Measurements from ENCODE around the gene CASTOR2.
"Not testable (repeated sequence)": the region's sequence is repeated elsewhere in the genome, so short reads cannot be mapped to it uniquely, and the experiment has no call there.

The CASTOR2 gene

GRCh38 chr7:74996361-74996760, 31.9 kb downstream of the CASTOR2 start:
- DNase-seq, result not testable (repeated sequence)

GRCh38 chr7:74997811-74998210, 33.3 kb downstream of the CASTOR2 start:
- not testable (repeated sequence) for DNase-seq

DNA sequence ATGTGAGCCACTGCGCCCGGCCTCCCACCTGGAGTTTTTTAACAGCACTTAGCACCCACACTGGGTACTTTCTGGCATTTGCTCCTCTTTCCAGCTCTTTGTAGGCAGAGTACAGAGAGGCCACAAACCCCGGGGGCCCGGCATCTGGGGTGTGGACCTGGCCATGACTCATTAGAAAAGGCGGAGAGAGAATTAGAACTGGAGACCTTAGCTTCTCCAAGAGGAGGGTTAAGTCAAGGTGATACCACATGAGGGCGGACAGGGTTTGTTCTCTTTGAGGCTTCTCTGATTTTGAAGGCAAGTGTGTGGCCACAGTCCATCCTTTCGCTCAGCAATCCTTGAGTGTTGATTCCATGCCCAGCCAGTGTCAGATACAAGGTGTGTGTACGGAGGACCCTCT, 36.9 kb downstream of the CASTOR2 start:
- not testable (repeated sequence) for DNase-seq

DNA sequence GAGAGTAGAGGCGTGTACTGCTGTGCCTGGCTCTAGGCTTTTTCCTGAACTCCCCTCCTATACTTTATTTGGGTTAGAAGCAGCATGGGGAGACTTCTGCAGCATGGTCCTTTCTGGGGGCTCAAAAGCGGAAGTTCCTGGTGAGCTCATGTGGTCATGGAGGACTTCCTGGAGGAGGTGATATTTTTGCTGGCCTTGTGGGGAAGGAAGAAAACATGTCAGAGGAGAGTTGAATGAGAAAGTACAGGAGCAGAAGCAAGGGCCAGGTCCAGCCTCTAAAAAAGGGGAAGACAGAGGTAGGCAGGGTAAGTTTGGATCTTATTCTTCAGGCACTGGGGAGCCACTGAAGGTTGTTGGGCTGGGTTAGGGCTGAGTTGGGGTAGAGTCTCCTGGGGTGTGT, 45.5 kb downstream of the CASTOR2 start:
- no peak for DNase-seq

- DNase-seq, result no peak
Measured at GRCh38 chr7:75017832-75018231, 53.3 kb downstream of the CASTOR2 start.

DNA sequence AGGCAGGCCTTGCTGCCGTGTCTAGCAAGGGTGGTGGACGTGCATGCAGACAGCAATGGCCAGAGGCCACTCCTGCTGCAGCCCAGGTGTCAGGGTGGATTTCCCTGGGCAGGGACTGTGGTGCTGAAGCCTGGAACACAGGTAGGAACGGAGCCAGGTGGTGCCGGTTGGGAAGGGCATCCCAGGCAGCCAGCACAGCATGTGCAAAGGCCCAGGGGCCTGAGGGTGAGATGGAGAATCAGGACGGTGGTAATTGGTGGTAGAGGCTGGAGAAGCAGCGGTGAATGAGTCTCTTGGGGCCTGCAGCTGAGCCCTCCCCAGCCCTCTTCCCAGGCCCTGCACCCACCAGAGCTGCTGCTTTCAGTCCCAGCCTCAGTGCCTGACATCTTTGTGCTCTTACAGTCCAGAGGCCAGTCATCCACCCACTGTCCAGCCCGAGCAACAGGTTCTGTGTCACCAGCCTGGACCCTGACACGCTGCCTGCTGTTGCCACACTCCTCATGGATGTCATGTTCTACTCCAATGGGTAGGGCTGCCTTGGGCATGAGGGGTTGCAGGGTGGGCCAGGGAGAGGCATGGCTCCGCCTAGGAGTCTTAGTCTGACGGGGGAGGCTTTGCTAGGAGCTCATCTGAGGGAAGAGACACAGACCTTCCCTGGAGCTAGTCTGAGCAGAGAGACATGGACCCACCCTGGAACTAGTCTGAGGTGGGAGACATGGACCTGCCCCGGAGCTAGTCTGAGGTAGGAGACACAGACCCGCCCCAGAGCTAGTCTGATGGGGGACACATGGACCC, 54.3 kb downstream of the CASTOR2 start:
- DNase-seq, result no peak

GRCh38 chr7:75019800-75020199, 55.3 kb downstream of the CASTOR2 start:
- no peak for DNase-seq

- DNase-seq, result no peak
Measured at GRCh38 chr7:75024922-75025321, 60.4 kb downstream of the CASTOR2 start.

- no peak for DNase-seq
Measured at GRCh38 chr7:75028299-75028698, 63.8 kb downstream of the CASTOR2 start.

DNA sequence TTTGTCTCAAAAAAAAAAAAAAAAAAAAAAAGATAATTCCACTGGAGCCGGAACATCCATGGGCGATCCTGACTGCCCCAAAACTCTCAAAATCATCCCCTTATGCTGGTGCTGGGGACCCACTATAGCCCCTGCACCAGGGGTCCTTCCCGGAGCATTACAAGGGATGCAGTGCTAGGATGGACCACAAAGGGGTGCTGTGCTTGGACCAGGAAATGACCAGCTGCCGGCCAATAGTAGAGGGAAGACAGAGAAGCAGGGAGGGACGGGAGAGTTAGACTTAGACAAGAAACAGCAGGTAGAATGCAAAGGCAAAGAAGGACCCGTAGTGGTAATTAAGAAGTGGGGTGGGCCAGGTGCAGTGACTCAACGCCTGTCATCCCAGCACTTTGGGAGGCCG, 68.6 kb downstream of the CASTOR2 start:
- no peak for DNase-seq

DNA sequence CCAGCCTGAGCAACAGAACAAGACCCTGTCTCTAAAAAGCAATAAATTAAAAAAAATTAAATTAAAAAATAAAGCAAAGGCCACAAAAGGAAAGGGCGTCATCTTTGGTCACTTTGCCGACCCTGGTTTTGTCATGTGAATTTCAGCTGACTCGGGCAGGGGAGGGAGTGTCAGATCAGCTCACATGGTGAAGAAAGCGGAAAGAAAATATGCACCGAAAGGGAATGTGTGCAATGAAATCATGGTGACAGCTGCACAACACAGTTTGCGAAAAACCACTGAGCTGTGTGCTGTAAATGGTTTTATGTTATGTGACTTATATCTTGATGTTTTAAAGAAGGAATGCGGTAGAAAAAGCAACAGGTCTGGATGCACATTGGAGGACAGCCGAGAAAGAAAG, 69.3 kb downstream of the CASTOR2 start:
- no peak for DNase-seq

DNA sequence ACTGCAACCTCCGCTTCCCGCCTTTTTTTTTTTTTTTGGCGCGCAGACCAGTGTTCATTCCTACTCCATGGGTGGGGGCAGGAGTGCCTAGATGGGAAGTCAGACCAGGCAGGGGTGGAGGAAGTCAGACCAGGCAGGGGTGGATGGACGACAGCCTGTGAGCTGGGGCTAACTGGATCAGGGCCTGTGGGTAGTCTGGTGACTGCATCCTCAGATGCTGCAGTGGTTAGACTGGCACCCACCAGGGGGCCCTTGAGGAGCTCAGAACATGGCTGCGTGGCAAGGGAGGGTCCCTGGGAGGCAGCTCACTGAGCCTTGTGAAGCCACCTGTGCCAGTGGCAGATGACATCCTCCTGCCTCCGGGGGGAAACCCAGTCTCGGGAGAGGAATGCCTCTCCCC, 74.0 kb downstream of the CASTOR2 start:
- no peak for DNase-seq

GRCh38 chr7:75039166-75039565, 74.7 kb downstream of the CASTOR2 start:
- no peak for DNase-seq

GRCh38 chr7:75039709-75040108, 75.2 kb downstream of the CASTOR2 start:
- DNase-seq, result no peak

- no peak for DNase-seq
Measured at GRCh38 chr7:75040512-75040911, 76.0 kb downstream of the CASTOR2 start.

DNA sequence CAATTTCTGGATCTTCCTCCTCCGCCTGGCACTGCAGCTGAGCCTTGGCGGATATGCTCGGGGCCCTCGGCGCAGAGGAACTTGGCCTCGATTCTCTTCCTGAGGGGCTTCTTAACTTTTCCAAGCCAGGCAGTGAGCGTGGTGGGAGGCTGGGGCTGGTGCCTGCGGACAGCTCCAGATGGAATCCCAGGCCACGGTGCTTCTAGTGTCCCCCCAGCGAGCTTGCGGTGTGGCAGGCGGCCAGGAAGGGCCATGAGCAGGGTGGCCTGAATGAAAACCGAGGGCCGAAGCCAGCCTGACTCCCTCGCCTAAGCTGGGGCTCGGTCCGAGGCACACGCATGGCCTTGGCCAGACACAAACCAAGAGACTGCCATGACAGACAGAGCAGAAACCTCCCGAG, 77.8 kb downstream of the CASTOR2 start:
- no peak for DNase-seq

GRCh38 chr7:75042831-75043703, 78.6 kb downstream of the CASTOR2 start:
- no peak for DNase-seq

GRCh38 chr7:75045881-75046280, 81.4 kb downstream of the CASTOR2 start:
- DNase-seq, result no peak

GRCh38 chr7:75048435-75049379, 84.2 kb downstream of the CASTOR2 start:
- DNase-seq, result no peak

- no peak for DNase-seq
Measured at GRCh38 chr7:75049817-75050216, 85.3 kb downstream of the CASTOR2 start.

DNA sequence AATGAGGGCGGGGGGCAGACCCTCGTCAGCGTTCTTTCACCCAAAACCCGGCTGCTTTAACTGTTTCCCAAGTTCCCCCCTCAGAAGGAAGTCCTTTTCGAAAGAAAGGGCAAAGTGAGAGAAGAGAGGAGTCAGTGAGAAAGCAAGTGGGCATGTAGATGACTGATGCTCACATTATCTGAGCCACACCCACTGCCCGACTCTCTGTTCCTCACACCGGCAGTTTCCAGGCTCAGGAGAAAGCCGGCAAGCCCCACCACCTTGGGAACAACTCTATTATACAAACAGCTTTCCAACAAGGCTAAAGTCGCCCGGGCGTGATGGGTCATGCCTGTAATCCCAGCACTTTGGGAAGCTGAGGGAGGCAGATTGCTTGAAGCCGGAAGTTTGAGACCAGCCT, 86.0 kb downstream of the CASTOR2 start:
- no peak for DNase-seq

GRCh38 chr7:75054744-75055143, 90.2 kb downstream of the CASTOR2 start:
- peak; percentile 4 for DNase-seq

GRCh38 chr7:75055155-75055554, 90.7 kb downstream of the CASTOR2 start:
- DNase-seq, result no peak

Measured in GOT3 (cell line).